ENCODE measurements around the gene SBF2.

DNA sequence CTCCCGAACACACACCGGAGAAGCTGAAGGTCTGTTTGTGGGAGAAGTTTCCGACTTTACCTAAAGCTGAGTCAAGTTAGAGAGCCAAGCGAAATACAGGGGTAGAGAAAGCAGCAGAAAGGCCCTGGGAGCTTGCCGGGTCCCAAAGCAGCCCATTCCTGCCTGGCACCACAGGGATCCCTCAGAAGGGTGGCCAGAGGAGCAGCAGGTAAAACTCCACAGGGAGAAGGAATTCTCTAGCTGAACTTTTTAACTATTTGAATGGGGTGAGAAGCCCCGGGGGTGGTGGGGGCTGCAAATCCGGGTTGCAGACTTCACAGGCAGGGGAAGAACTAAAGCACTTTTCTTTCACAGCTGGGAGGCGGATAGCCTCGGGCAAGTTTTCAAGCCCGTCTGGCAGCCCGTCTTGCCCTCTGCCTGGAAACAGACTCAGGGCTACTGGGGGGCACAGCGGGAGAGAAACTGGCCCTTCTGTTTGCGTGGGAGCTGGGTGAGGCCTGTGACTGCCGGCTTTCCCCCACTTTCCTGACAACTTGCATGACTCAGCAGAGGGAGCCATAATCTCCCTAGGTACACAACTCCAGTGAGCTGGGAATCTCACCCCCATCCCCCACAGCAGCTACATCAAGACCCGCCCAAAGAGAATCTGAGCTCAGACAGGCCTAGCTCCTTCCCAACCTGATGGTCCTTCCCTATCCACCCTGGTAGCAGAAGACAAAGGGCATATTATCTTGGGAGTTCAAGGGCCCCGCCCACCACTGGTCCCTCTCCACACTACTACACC is 311.0 kb downstream of the SBF2 start:
- TF ChIP-seq, protein P1, sequence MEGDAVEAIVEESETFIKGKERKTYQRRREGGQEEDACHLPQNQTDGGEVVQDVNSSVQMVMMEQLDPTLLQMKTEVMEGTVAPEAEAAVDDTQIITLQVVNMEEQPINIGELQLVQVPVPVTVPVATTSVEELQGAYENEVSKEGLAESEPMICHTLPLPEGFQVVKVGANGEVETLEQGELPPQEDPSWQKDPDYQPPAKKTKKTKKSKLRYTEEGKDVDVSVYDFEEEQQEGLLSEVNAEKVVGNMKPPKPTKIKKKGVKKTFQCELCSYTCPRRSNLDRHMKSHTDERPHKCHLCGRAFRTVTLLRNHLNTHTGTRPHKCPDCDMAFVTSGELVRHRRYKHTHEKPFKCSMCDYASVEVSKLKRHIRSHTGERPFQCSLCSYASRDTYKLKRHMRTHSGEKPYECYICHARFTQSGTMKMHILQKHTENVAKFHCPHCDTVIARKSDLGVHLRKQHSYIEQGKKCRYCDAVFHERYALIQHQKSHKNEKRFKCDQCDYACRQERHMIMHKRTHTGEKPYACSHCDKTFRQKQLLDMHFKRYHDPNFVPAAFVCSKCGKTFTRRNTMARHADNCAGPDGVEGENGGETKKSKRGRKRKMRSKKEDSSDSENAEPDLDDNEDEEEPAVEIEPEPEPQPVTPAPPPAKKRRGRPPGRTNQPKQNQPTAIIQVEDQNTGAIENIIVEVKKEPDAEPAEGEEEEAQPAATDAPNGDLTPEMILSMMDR (IDR thresholded peaks at IDR 0.05 in 4 of 5, conservative IDR thresholded peaks at IDR 0.05 in 1 of 5) = no peak
- no peak for TF ChIP-seq POLR2A (IDR thresholded peaks at IDR 0.05)

Data from gastrocnemius medialis (tissue), 4 donors.